Gastroesophageal sphincter (tissue), 4 donors: ENCODE measurements around the gene CFAP77. TPM values are rescaled to one million over a fixed set of nuclear protein-coding genes. Genes with fewer than 3 reads are reported as not detected.

Experiments used
- ATAC-seq: fragments of 150-250 bp; one replicate; pipeline ENCODE4 v1.9.1; 2016; ENCODE audit warnings: mild to moderate bottlenecking, moderate library complexity
- H3K27ac ChIP-seq, 4 donors: fragments of 200-600 bp; sonication (generic) in 3 of 4; 1 replicate in 3 of 4; 2 replicates in 1 of 4; pipeline ENCODE4 v1.5.1; 2016 to 2019
- H3K27me3 ChIP-seq: fragments of 200-600 bp; sonication (generic); one replicate; pipeline ENCODE4 v1.5.1; 2019
- H3K36me3 ChIP-seq, 2 donors: fragments of 200-600 bp; sonication (generic); one replicate each; pipeline ENCODE4 v1.5.1; 2019; ENCODE audit warnings: control low read depth in 1 of 2
- H3K4me1 ChIP-seq, 3 donors: fragments of 200-600 bp; sonication (generic); 1 replicate in 2 of 3; 2 replicates in 1 of 3; pipeline ENCODE4 v1.5.1; 2016 to 2019; ENCODE audit warnings: control low read depth in 2 of 3
- H3K4me3 ChIP-seq, 2 donors: fragments of 200-600 bp; sonication (generic); one replicate each; pipeline ENCODE4 v1.5.1; 2019; ENCODE audit warnings: mild to moderate bottlenecking in 1 of 2, moderate library complexity in 1 of 2
- H3K9me3 ChIP-seq, 3 donors: fragments of 200-600 bp; sonication (generic); one replicate each; pipeline ENCODE4 v1.5.1; 2017 to 2019; ENCODE audit warnings: control low read depth in 2 of 3
- CTCF ChIP-seq, 4 experiments: fragments of 200-600 bp in 2 of 4; fragments of 450-650 bp in 2 of 4; sonication (generic) in 1 of 4; IDR thresholded peaks; one replicate each; pipeline ENCODE4 v1.5.1; 2017 to 2019; ENCODE audit warnings: antibody characterized with exemption in 4 of 4, mild to moderate bottlenecking in 2 of 4, moderate library complexity in 2 of 4
- EP300 ChIP-seq: sonication (generic); formaldehyde crosslinking; IDR thresholded peaks from one replicate; pipeline ENCODE4 v1.6.1; 2017; ENCODE audit warnings: antibody characterized with exemption, mild to moderate bottlenecking
- POLR2A ChIP-seq, 2 donors: fragments of 450-650 bp; IDR thresholded peaks; one replicate each; pipeline ENCODE4 v1.6.1; 2017; ENCODE audit warnings: antibody characterized with exemption in 2 of 2, mild to moderate bottlenecking in 2 of 2, moderate library complexity in 1 of 2
- POLR2AphosphoS5 ChIP-seq: sonication (generic); formaldehyde crosslinking; IDR thresholded peaks from one replicate; pipeline ENCODE4 v1.6.1; 2017; ENCODE audit warnings: antibody characterized with exemption
- WGBS, 2 donors: methylation state at CpG; one replicate each; pipeline ENCODE4 v1.1.5; 2018; ENCODE audit warnings: low coverage in 1 of 2; 5-methylcytosine and 5-hydroxymethylcytosine counted together
- total RNA-seq, 4 donors: library from RNA; depleted of rRNA; stranded (reverse); fragments of >200 nt; gene quantifications; one replicate each; pipeline ENCODE4 v1.1.0, GENCODE V29; 2016

Gene CFAP77
- total RNA-seq, 4 donors from 2014 or later: not detected

GRCh38 chr9:132443951-132444607 lies 34.1 kb downstream of the CFAP77 start:
- no peaks in the 10 kb centered on the region for H3K4me1 ChIP-seq
- no peak for TF ChIP-seq EP300
- no peak for TF ChIP-seq POLR2AphosphoS5
- no peak for TF ChIP-seq POLR2A (IDR thresholded peaks at IDR 0.05)
- TF ChIP-seq CTCF (IDR thresholded peaks at IDR 0.05): no peak
- no peak overlapping the region for H3K4me3 ChIP-seq
- no peaks in the 10 kb centered on the region for H3K36me3 ChIP-seq
- 55 to 75% methylated on average over 2 to 4 of the region's 10 CpGs for WGBS, 2 donors
- H3K27ac ChIP-seq: no peak overlapping the region
- H3K9me3 ChIP-seq: no peaks in the 10 kb centered on the region
- peaks cover 85% of the 10 kb centered on the region for H3K27me3 ChIP-seq
- ATAC-seq: no peak

- Histone ChIP-seq H3K4me1 (no peaks in the 10 kb centered on the region), H3K36me3 (no peaks in the 10 kb centered on the region), H3K4me3 (no peak overlapping the region), H3K9me3 (no peaks in the 10 kb centered on the region), H3K27ac (no peak overlapping the region), H3K27me3 (peaks cover 72% of the 10 kb centered on the region)
- WGBS, 2 donors: 90 to 96% methylated on average over 2 to 3 of the region's 3 CpGs
- ATAC-seq: no peak
- TF ChIP-seq POLR2A (IDR thresholded peaks at IDR 0.05) (no peak), CTCF (IDR thresholded peaks at IDR 0.05) (no peak), POLR2AphosphoS5 (no peak), EP300 (no peak)
Observed at GRCh38 chr9:132446887-132447286, 36.9 kb downstream of the CFAP77 start.

GRCh38 chr9:132447346-132447745 lies 37.3 kb downstream of the CFAP77 start:
- no peaks in the 10 kb centered on the region for H3K9me3 ChIP-seq
- no peaks in the 10 kb centered on the region for H3K4me1 ChIP-seq
- H3K27me3 ChIP-seq: peaks cover 68% of the 10 kb centered on the region
- no peak for ATAC-seq
- no peaks in the 10 kb centered on the region for H3K36me3 ChIP-seq
- 83 to 88% methylated on average over 4 to 5 of the region's 20 CpGs for WGBS, 2 donors
- TF ChIP-seq POLR2AphosphoS5 (no peak), CTCF (IDR thresholded peaks at IDR 0.05) (no peak), POLR2A (IDR thresholded peaks at IDR 0.05) (no peak), EP300 (no peak)
- no peak overlapping the region for H3K4me3 ChIP-seq
- H3K27ac ChIP-seq: no peak overlapping the region

GRCh38 chr9:132447902-132448301 lies 37.9 kb downstream of the CFAP77 start:
- no peaks in the 10 kb centered on the region for H3K9me3 ChIP-seq
- H3K4me3 ChIP-seq: no peak overlapping the region
- TF ChIP-seq POLR2AphosphoS5: no peak
- TF ChIP-seq EP300: no peak
- TF ChIP-seq CTCF (IDR thresholded peaks at IDR 0.05): no peak
- no peak for TF ChIP-seq POLR2A (IDR thresholded peaks at IDR 0.05)
- H3K36me3 ChIP-seq: no peaks in the 10 kb centered on the region
- H3K27ac ChIP-seq: no peak overlapping the region
- peaks cover 68% of the 10 kb centered on the region for H3K27me3 ChIP-seq
- no peaks in the 10 kb centered on the region for H3K4me1 ChIP-seq
- ATAC-seq: no peak
- WGBS, 2 donors: 72 to 90% methylated on average over 4 of the region's 4 CpGs

- no peak for ATAC-seq
- H3K27me3 ChIP-seq: peaks cover 46% of the 10 kb centered on the region
Observed at GRCh38 chr9:132451276-132451675, 41.3 kb downstream of the CFAP77 start.

More at GRCh38 chr9:132451276-132451675, 41.3 kb downstream of the CFAP77 start:
- WGBS, 2 donors: 77 to 96% methylated on average over 6 to 7 of the region's 10 CpGs
- Histone ChIP-seq H3K4me1 (no peaks in the 10 kb centered on the region), H3K36me3 (no peaks in the 10 kb centered on the region), H3K4me3 (no peak overlapping the region), H3K27ac (no peak overlapping the region), H3K9me3 (no peaks in the 10 kb centered on the region)
- TF ChIP-seq CTCF (IDR thresholded peaks at IDR 0.05): no peak
- no peak for TF ChIP-seq POLR2AphosphoS5
- TF ChIP-seq EP300: no peak
- TF ChIP-seq POLR2A (IDR thresholded peaks at IDR 0.05): no peak
